PC-9 (cell line): Measurements from ENCODE around the gene FOXE1.

Experiments used
- CTCF ChIP-seq: fragments of 200-600 bp; sonication (generic); conservative IDR thresholded peaks from 2 replicates; pipeline ENCODE4 v1.6.1; 2017; ENCODE audit warnings: mixed run types, antibody characterized with exemption, mild to moderate bottlenecking, moderate library complexity
- EZH2 ChIP-seq: fragments of 200-600 bp; sonication (generic); IDR thresholded peaks from 2 replicates; pipeline ENCODE4 v1.8.0; 2017; ENCODE audit warnings: antibody characterized with exemption, low read depth

GRCh38 chr9:97855486-97855875 is 2.5 kb downstream of the FOXE1 start:
- TF ChIP-seq CTCF (no peak), EZH2 (no peak)
